ENCODE data around the gene CHD2.

GRCh38 chr15:92870010-92870591, 30.0 kb upstream of the CHD2 start:
- TF ChIP-seq POLR2A (IDR thresholded peaks at IDR 0.05), result no peak
- no peak for TF ChIP-seq CTCF (IDR thresholded peaks at IDR 0.05)
